GM20000 (cell line): ENCODE data around the gene DPP10.

Experiments
- DNase-seq: peaks from one replicate; pipeline ENCODE4 v3.0.0; 2012; ENCODE audit warnings: low spot score
- TF ChIP-seq, protein P1 (sequence below): IDR thresholded peaks from 2 replicates; pipeline ENCODE4 v1.5.1; 2012; ENCODE audit warnings: mild to moderate bottlenecking, control low read depth; ENCODE audit errors: extremely low read depth, missing control alignments

DPP10 gene

GRCh38 chr2:115161771-115162493 is 719.5 kb downstream of the DPP10 start:
- TF ChIP-seq, protein P1, sequence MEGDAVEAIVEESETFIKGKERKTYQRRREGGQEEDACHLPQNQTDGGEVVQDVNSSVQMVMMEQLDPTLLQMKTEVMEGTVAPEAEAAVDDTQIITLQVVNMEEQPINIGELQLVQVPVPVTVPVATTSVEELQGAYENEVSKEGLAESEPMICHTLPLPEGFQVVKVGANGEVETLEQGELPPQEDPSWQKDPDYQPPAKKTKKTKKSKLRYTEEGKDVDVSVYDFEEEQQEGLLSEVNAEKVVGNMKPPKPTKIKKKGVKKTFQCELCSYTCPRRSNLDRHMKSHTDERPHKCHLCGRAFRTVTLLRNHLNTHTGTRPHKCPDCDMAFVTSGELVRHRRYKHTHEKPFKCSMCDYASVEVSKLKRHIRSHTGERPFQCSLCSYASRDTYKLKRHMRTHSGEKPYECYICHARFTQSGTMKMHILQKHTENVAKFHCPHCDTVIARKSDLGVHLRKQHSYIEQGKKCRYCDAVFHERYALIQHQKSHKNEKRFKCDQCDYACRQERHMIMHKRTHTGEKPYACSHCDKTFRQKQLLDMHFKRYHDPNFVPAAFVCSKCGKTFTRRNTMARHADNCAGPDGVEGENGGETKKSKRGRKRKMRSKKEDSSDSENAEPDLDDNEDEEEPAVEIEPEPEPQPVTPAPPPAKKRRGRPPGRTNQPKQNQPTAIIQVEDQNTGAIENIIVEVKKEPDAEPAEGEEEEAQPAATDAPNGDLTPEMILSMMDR: no peak
- DNase-seq: peak; percentile 9

- TF ChIP-seq, protein P1: no peak
- DNase-seq: no peak
Observed at GRCh38 chr2:115162494-115163293, 720.3 kb downstream of the DPP10 start.

- no peak for DNase-seq
- TF ChIP-seq, protein P1: no peak
Observed at GRCh38 chr2:115163572-115163971, 721.1 kb downstream of the DPP10 start.

- TF ChIP-seq, protein P1: peak; percentile 21
- peak; percentile 32 for DNase-seq
Observed at GRCh38 chr2:115165529-115166109, 723.2 kb downstream of the DPP10 start.

- DNase-seq: no peak
Observed at GRCh38 chr2:115168457-115168856, 726.0 kb downstream of the DPP10 start.

GRCh38 chr2:115169814-115170213 is 727.4 kb downstream of the DPP10 start:
- TF ChIP-seq, protein P1: no peak
- DNase-seq: no peak

More at GRCh38 chr2:115168457-115168856, 726.0 kb downstream of the DPP10 start:
- TF ChIP-seq, protein P1: no peak

DNA sequence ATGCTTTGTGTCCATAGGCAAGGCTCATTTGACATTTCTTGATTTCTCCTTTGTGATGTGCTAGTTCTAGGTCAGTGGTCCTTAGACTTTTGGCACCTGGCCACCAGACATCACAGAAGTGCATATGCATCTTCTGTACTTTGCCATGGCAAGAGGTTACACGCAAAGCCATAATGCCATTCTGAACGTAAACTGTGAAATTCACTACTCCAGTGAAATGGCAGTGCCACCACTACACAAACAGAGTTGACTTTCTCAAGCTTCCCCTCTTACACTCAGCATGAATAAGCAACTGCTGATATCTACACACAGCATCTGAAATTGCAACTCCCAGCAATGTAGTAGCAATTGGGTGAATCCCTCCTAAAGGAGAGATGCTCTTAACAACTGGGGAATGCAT is 729.3 kb downstream of the DPP10 start:
- no peak for DNase-seq
- TF ChIP-seq, protein P1: no peak
